Loucy (cell line): ENCODE results near the gene SLC10A7.

Experiments
- EZH2phosphoT487 ChIP-seq: fragments of 200-600 bp; IDR thresholded peaks from 2 replicates; pipeline ENCODE4 v1.6.1; 2018; ENCODE audit warnings: antibody characterized with exemption, mild to moderate bottlenecking, moderate library complexity, borderline replicate concordance
- TF ChIP-seq, protein P1 (sequence below): fragments of 200-600 bp; sonication (generic); conservative IDR thresholded peaks from 2 replicates; pipeline ENCODE4 v1.5.1; 2014; ENCODE audit warnings: mild to moderate bottlenecking, antibody characterized with exemption, low read length

- no peak for TF ChIP-seq EZH2phosphoT487
- TF ChIP-seq, protein P1, sequence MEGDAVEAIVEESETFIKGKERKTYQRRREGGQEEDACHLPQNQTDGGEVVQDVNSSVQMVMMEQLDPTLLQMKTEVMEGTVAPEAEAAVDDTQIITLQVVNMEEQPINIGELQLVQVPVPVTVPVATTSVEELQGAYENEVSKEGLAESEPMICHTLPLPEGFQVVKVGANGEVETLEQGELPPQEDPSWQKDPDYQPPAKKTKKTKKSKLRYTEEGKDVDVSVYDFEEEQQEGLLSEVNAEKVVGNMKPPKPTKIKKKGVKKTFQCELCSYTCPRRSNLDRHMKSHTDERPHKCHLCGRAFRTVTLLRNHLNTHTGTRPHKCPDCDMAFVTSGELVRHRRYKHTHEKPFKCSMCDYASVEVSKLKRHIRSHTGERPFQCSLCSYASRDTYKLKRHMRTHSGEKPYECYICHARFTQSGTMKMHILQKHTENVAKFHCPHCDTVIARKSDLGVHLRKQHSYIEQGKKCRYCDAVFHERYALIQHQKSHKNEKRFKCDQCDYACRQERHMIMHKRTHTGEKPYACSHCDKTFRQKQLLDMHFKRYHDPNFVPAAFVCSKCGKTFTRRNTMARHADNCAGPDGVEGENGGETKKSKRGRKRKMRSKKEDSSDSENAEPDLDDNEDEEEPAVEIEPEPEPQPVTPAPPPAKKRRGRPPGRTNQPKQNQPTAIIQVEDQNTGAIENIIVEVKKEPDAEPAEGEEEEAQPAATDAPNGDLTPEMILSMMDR = no peak
Observed at GRCh38 chr4:146333187-146333894, 188.4 kb downstream of the SLC10A7 start.
